HL-60/S4 treated with retinoic acid at 250 ng/mL for 4 days and 3 days (cell line): ENCODE data around the gene MYLK2.
"Not testable (repeated sequence)": the region's sequence is repeated elsewhere in the genome, so short reads cannot be mapped to it uniquely, and the experiment has no call there.

Experiments used
- in situ Hi-C: fragments of 300-500 bp; cut with MboI; formaldehyde crosslinking; loops from 2 replicates; pipeline ENCODE4 v1.7.0; 2022; ENCODE audit warnings: low sequenced_read_pairs

The MYLK2 gene

GRCh38 chr20:31819083-31819784 lies at the start of gene MYLK2:
Gene MYLK2 (plus strand): TSS chr20:31819356. CDS start chr20:31819581, 225 bp downstream.
- in situ Hi-C loops = no loop called here

GRCh38 chr20:31769681-31770080 lies 49.5 kb upstream of the MYLK2 start:
- in situ Hi-C loops = no loop called here

- in situ Hi-C loops = no loop called here
Observed at GRCh38 chr20:31770243-31770642, 48.9 kb upstream of the MYLK2 start.

- in situ Hi-C loops = no loop called here
Observed at GRCh38 chr20:31774408-31774807, 44.7 kb upstream of the MYLK2 start.

- in situ Hi-C loops = no loop called here
Observed at GRCh38 chr20:31780839-31781238, 38.3 kb upstream of the MYLK2 start.

- in situ Hi-C loops = no loop called here
Observed at GRCh38 chr20:31781945-31782344, 37.2 kb upstream of the MYLK2 start.

DNA sequence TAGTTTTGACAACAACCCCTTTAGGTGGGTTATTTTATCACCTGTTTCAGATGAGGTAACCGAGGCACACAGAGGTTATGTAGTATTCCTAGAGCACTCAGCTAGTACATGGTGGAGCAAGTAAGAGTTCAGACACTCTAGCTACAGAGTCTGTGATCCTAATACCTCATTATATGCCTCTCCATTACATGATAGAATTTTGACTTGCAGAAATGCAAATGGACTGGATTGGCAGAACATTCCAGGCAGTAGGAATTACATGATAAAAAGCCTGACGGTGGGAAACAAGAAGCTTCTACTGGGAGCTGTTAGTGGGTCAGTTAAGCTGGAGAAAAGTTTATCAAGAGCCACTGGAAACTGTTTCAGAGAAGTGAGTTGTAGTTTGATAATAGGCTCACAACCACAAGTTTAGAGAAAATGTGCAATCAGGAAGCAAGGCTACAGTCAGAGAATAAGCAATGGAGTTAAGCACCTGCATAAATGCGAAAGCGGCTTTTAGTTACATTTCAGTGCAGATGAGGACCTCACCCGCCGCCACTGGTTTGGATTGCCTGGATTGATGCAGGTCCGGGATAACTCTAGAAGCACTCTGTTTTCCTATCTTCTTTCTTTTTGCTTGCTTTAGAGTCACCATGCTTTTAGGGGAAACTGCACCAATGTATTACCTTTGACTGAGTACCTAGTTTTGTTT lies 34.7 kb upstream of the MYLK2 start:
- in situ Hi-C loops = no loop called here

GRCh38 chr20:31785089-31785488 lies 34.1 kb upstream of the MYLK2 start:
- in situ Hi-C loops = no loop called here

GRCh38 chr20:31788578-31788977 lies 30.6 kb upstream of the MYLK2 start:
- in situ Hi-C loops = no loop called here

DNA sequence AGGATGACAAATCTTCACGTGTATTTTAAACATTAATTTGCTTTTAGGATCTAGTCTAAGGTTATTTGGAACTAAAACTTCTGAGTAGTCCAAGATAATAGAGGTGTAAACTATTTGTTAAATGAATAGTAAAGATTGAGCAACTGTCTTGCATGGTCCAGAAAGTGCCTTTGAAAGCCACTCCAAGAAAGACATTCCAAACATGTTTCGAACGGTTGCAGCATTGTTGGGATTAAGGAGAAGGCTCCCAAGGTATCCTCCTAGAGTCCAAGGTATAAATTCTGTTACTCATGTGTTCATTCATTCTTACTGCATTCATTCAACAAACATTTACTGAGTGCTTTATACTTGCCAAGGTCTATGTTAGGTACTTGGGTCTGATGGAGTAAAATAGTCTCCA lies 28.8 kb upstream of the MYLK2 start:
- in situ Hi-C loops = no loop called here

GRCh38 chr20:31797364-31797763 lies 21.8 kb upstream of the MYLK2 start:
- in situ Hi-C loops = no loop called here

- in situ Hi-C loops = no loop called here
Observed at GRCh38 chr20:31801508-31801907, 17.6 kb upstream of the MYLK2 start.

GRCh38 chr20:31803552-31804291 lies 15.4 kb upstream of the MYLK2 start:
- in situ Hi-C loops = no loop called here

GRCh38 chr20:31806564-31807355 lies 12.4 kb upstream of the MYLK2 start:
- in situ Hi-C loops = no loop called here

DNA sequence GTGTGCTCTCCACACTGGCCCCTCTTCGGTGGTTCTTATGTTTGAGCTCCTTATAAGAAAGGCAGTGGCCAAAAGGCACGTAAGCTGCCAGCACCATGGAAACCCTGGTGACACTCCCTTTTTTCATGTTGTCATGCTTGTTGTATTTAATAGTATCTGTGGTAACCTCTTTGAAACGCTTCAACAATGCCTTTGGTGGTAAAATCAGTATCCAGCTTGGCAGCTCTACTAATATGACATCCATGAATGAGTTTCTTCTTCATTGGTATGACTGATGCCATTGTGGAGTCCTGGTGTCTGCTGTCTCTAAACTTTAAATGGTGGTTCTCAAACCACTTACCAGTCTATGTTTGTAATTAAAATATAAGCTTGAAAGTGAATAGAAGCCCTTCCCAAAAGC lies 10.7 kb upstream of the MYLK2 start:
- in situ Hi-C loops = no loop called here

DNA sequence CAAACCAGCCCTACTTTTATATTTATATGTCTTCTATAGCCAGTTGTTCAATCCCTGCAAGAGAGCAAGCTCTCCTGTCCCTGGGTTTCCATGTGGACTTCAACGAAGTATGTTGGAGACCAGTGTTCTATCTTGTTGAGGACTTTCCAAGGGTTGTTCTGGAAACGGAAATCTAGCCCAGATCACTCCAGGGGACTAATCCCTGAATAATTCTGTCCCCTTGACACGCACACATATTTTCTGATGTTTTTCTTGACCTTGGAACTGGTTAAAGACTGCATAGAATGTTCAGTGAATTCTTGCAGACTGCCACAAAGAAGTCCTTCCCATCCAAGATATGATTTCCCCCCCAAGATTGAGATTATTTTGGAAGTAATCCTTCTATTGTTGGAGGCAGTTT lies 9.5 kb upstream of the MYLK2 start:
- in situ Hi-C loops = no loop called here

GRCh38 chr20:31811198-31811597 lies 8.0 kb upstream of the MYLK2 start:
- in situ Hi-C loops = no loop called here

DNA sequence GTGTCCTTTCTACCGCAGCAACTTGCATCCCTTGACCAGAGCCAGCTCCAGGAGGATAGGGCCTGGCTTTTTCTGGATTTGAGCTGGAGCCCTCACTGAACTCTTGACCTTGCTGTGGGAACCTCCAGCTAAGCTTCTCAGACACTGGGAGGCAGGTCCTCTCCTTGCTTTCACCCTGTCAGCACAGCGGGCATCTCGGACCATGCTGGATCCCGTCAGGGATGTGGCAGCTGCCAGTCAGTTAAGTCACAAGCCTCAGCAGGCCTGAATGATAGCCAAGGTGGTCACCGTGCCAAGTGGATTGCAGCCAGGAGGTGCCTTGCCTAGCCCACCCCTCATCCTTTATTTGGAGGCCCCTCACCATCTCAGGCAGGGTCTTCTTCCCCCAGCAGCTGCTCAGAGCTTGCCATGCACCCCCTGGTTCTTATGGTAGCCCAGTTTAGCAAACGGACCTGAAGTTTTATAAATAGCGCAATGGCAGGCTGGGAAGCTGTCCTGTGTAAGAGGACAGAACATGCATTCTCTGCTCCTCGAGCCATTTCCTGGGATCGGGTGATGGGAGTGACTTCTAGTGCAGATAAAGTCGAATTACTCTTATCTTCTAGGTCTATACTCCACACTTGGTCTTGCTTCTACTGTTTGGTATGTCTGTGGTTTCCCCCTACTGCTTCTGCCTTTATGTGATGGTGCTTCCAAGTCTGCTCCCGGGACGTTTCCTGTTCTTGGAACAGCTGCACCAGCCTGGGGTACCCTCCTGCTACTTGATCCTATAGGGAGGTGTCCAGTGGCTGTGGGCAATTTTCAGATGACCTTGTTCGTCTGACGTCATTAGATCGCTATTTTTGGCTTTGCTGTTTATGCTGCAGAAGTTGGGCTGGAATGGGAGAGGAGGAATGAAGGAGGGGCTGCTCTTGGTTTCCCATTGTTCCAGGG lies 7.1 kb upstream of the MYLK2 start:
- in situ Hi-C loops = no loop called here

GRCh38 chr20:31813611-31814010 lies 5.5 kb upstream of the MYLK2 start:
- in situ Hi-C loops = no loop called here

DNA sequence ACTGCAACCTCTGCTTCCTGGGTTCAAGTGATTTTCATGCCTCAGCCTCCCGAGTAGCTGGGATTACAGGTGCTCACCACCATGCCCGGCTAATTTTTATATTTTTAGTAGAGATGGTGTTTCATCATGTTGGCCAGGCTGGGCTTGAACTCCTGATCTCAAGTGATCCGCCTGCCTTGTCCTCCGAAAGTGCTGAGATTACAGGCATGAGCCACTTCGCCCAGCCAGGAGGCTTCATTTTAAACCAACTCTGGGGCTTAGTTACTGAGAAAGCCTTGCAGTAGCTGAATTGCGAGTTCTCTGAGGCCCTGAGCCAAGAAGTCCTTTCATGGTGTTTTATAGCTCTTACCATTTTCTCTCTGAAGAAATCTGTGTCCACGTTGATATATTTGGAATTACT lies 5.0 kb upstream of the MYLK2 start:
- in situ Hi-C loops = not testable (repeated sequence)
